Measurements from ENCODE around the gene RNF224.
"Not testable (repeated sequence)": the region's sequence is repeated elsewhere in the genome, so short reads cannot be mapped to it uniquely, and the experiment has no call there.

The RNF224 gene

DNA sequence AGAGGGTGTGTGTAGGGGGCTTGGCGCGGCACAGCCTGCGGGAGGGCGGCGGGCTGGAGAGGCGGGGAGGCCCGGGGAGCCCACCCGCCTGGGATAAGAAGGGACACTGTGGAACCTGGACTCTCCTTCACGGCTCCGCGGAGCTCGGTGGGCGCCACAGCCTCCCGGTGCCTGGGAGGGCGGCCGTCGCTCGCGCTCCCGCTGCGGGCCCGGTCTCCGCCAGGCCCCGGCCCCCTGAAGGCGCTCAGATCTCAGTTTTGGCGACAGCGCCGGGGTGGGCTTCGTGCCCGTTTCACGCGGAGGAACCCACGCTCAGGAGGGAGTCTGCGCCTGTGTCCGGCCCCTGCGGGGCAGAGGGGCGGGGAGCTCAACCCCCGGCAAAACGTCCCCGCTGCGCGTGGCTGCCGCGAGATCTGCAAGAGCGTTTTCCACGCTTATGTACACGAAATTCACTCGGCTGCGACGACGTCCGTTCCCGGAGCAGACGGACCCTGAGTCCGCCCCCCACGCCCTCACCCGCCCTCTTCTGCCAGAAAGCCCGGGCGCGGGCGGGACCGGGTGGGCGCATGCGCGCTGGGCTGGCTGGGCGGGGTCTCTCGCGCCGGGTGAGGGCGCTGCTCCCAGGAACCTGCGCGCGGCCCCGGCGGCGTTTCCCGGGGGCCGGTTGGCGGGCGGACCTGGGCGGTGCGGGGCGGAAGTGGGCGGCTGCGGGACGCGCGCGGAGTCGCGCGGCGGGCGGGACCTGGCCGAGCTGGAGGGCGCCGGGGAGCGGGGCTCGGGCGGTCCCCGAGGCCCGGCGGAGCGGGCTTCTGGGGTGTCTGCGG, 27.5 kb downstream of the RNF224 start, which contains the start of gene NELFB:
Gene NELFB (plus strand): TSS at position 704 of the 824 bp plus-strand sequence.
- DNase-seq (ENCODE audit: low spot score) = peak; percentile 98

GRCh38 chr9:137255448-137256114, 28.3 kb downstream of the RNF224 start:
- peak; percentile 41 for DNase-seq (ENCODE audit: low spot score)

DNA sequence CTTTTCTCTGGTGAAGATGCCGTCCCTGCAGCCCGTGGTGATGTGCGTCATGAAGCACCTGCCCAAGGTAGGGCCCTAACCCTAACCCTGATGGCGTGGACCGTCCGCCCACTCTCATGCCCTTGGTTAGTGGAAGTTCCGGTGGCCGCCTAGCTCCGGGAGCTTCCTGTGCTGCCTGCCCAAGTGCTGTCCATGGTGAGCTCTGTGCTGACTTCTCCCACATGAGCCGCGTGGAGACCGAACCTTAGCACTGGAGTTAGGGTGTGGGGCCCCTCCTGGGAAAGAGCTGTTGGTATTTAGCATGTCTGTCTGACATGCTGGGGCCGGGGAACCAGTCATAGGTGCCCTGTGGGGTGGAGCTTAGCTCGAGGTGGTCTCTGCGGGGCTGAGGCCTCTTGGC, 29.1 kb downstream of the RNF224 start:
- DNase-seq (ENCODE audit: low spot score) = no peak

DNA sequence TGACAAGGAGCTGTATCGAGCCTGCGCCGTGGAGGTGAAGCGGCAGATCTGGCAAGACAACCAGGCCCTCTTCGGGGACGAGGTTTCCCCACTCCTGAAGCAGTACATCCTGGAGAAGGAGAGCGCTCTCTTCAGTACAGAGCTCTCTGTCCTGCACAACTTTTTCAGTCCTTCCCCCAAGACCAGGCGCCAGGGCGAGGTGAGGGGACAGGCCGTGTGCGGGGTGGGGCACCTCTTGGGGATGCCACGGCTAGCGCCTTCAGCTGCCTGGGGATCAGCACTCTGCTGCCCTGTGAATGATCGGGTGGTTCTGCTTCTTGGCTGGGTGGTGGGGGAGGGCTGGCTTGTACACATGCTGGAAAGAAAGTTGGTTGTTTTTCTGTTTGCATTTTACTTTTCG, 29.6 kb downstream of the RNF224 start:
- no peak for DNase-seq (ENCODE audit: low spot score)

DNA sequence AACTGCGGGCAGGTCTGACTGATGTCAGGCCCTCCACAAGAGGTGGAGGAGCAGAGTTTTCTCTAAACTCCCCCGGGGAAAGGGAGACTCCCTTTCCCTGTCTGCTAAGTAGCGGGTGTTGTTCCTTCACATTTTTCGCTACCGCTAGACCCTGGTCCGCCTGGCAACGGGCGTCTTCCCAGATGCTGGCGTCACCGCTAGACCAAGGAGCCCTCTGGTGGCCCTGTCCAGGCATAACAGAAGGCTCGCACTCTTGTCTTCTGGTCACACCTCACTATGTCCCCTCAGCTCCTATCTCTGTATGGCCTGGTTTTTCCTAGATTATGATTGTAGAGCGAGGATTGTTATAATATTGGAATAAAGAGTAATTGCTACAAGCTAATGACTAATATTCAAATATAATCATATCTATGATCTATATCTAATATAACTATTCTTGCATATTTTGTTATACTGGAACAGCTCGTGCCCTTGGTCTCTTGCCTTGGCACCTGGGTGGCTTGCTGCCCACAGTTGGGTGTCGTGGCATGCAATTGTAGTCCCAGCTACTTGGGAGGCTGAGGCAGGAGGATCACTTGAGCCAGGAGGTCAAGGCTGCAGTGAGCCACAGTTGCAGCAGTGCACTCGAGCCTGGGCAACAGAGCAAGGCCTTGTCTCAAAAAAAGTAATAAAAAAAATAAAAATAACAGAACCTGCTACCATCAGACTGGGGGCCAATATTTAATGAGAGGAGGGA, 35.0 kb downstream of the RNF224 start:
- DNase-seq (ENCODE audit: low spot score) = not testable (repeated sequence)

GRCh38 chr9:137262909-137263285, 35.6 kb downstream of the RNF224 start:
- DNase-seq (ENCODE audit: low spot score) = no peak

GRCh38 chr9:137263506-137263905, 36.2 kb downstream of the RNF224 start:
- DNase-seq (ENCODE audit: low spot score) = no peak

DNA sequence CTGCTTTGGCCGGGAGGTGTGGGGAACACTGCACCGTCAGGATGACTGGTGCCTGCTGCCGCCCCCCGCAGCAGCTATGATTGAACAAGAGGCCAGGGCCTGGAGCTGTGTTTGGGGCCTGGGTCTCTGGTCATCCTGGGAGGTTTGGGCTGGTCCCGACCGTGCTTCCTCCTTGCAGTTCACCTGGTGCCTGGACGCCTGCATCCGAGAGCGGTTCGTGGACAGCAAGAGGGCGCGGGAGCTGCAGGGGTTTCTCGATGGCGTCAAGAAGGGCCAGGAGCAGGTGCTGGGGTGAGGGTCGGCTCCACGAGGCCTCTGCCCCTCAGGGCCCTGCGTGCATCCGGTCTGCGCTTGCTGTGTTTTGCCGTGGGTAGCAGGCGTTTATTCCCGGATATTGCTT, 36.8 kb downstream of the RNF224 start:
- no peak for DNase-seq (ENCODE audit: low spot score)

DNA sequence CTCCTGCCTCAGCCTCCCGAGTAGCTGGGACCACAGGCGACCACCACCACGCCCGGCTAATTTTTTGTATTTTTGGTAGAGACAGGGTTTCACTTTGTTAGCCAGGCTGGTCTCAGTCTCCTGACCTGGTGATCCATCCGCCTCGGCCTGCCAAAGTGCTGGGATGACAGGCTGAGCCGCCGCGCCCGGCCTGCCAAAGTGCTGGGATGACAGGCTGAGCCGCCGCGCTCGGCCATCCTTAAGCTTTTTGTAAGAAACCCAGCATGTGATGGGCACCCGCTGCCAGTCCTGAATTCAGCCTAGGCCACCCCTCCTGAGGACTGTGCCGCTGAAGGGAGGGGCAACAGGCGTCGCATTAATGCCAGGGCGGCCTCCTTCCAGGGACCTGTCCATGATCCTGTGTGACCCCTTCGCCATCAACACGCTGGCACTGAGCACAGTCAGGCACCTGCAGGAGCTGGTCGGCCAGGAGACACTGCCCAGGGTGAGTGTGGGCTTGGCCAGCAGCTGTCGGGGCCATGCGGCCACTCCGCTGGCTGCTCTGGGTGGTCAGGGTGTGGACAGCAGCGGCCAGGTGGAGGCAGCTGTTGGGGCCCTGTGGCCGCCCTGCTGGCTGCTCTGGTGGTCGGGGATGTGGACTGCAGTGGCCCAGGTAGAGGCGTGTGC, 38.3 kb downstream of the RNF224 start:
- DNase-seq (ENCODE audit: low spot score) = no peak

DNA sequence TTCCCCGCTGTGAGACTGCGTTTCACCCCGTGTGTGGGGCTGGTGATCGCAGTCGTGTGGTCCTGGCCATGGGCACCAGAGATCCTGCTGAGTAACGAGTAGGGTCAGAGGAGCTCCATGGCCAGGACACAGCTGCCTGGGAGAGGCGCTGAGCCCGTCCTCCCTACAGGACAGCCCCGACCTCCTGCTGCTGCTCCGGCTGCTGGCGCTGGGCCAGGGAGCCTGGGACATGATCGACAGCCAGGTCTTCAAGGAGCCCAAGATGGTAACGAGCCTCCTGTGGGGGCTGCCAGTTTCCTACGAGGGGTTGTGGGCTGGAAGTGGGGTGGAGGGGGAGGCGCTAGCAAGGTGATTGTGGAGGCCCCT, 38.8 kb downstream of the RNF224 start:
- no peak for DNase-seq (ENCODE audit: low spot score)

DNA sequence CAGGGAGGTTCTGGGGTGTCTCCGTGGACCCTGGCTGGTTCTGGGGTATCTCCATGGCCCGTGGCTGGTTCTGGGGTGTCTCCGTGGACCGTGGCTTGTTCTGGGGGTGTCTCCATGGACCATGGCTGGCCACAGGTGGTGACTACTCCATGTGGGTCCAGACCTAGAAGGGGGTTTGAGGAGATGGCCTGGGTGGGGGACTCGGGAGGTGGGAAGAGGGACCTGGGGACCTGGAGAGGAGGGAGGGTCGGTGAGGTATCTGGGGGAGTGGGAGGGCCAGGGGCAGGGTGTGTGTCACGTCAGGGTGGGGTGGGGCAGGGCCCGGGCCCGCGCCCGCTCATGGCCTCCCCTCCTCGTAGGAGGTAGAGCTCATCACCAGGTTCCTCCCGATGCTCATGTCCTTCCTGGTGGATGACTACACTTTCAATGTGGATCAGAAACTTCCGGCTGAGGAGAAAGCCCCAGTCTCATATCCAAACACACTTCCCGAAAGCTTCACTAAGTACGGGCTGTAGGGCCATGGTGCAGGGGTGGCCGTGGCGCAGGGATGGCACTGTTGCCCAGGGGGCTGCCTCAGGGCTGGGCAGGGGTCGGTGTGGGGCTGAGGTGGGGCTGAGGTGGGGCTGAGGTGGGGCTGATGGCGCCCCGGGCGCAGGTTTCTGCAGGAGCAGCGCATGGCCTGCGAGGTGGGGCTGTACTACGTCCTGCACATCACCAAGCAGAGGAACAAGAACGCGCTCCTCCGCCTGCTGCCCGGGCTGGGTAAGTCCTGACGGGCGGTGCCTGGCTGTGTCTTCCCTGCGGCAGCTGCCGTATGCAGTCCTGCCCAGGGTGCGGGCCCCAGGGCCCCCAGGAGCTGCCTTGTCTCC, 39.5 kb downstream of the RNF224 start:
- no peak for DNase-seq (ENCODE audit: low spot score)

DNA sequence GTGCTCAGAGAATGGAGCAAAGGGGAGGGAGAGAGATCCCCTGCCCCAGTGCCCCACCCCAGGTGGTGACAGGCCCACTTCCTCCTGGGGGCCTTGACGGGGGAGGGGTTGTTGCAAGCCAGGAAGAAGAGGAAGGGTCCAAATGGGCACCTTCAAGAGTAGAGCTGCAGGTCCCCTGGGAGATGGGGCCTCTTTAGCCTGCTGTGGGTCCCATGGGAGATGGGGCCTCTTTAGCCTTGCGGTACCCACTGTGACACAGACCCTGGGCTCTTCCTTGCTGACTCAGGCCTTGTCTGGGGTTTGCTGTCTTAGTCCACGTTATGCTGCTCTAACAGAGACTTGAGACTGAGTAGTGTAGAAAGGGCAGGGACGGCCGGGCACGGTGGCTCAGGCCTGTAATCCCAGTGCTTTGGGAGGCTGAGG, 40.6 kb downstream of the RNF224 start:
- DNase-seq (ENCODE audit: low spot score) = peak; percentile 78

DNA sequence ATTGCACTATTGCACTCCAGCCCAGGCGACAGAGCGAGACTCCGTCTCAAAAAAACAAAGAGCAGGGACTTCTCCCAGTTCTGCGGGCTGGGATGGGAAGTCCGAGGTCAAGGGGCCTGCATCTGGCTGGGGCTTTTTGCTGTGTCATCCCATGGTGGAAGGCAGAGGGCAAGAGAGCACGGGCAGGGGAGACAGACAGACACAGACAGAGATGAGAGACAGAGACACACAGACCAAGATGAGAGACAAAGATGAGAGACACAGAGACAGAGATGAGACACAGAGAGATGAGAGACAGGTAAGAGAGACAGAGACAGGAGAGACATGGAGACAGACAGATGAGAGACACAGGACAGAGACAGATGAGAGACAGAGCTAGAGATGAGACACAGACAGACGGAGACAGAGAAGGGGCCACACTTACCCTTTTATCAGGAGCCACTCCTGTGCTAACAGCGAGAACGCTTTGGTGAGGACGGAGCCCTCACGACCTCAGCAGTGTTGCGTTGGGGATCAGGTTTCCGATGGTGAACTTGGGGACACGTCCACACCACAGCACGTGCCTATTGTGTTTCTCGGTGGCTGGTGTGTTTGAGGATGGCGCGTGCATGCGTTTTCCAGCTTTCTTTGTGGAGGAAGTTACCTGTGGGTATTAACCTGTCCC, 41.4 kb downstream of the RNF224 start:
- no peak for DNase-seq (ENCODE audit: low spot score)

GRCh38 chr9:137269231-137269772, 42.0 kb downstream of the RNF224 start:
- peak; percentile 83 for DNase-seq (ENCODE audit: low spot score)

DNA sequence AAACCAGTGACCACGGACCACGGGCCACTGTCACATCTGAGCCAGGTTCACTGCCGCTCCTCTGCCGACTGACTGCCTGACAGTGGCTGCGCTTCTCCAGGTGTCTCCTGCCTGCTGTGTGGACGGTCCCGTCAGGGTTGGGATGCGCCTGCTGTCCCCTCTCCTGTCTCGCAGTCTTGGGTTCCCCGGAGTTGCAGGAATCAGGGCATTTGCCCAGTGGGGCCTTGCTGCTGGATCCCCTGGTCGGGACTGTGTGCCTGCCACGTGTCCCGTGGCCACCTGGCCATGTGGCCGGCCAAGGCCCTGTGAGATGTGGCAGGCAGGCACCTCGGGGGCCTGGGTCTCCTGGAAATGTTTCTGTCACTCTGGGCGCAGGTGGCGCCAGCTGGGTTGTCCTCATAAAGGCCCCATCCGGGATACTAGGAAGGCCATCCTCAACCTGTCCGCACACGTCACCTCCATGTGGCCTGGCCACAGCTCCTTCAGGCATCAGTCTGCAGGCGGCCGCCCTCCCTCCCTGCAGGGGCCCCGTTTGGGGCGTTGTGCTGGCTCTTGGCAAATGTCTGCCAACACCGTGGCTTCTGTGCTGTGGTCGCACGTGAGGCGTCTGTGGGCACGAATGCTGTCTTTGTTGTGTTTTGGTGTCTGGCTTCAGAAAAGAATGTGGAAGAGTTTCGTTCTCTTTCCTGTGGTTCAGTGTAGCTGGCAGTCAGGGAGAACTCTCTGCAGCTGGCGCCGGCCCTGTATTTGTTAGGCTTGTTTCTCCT, 43.8 kb downstream of the RNF224 start:
- DNase-seq (ENCODE audit: low spot score) = no peak

GRCh38 chr9:137271696-137272076, 44.4 kb downstream of the RNF224 start:
- no peak for DNase-seq (ENCODE audit: low spot score)

- no peak for DNase-seq (ENCODE audit: low spot score)
Observed at GRCh38 chr9:137272241-137273094, 45.2 kb downstream of the RNF224 start.

DNA sequence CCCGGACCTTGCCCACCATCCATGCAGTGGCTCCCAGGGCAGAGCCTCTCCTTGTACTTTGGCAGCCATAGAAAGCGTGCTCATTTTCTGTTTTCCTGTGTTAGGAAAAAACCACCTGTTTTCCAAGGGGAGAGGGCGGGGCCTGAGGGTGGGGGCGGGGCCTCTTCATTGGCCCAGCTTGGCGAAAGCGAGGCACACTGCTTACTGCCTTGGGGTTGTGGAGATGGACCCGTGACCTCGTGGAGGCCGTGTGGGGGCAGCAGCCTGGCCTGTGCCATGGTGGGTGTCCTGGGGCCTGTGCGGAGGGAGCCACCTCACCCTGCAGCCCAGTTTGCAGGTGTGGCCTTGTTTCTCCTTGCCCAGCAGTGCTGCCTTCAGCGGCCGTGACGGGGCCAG, 45.8 kb downstream of the RNF224 start:
- no peak for DNase-seq (ENCODE audit: low spot score)
